Activated CD8-positive, alpha-beta memory T cell treated with anti-CD3 and anti-CD28 coated beads, Interleukin-2, amount 10 ng/mL, durations not matched to agents 7 days and 5 days (primary cell): ENCODE measurements around the gene BDH1. TPM values are rescaled to one million over a fixed set of nuclear protein-coding genes. Genes with fewer than 3 reads are reported as not detected.

Experiments
- ATAC-seq: fragments of 150-1000 bp; cut with Tn5 transposase; one replicate; pipeline ENCODE4 v1.10.0; 2021; ENCODE audit warnings: moderate library complexity
- CTCF ChIA-PET: fragments of 350-600 bp; sonication (Branson Sonifier 250); formaldehyde crosslinking; loops from one replicate; lab custom pipeline; 2021; ENCODE audit warnings: antibody characterized with exemption; lab: Charles Lee
- DNase-seq: peaks from one replicate; pipeline ENCODE4 v3.0.0-alpha.2; 2020
- H3K27ac Mint-ChIP-seq: one replicate; pipeline ENCODE4 v1.8.0; 2021; ENCODE audit warnings: mild to moderate bottlenecking, mixed read lengths
- H3K27me3 Mint-ChIP-seq: one replicate; pipeline ENCODE4 v1.8.0; 2021; ENCODE audit warnings: mixed read lengths
- H3K36me3 Mint-ChIP-seq: one replicate; pipeline ENCODE4 v1.8.0; 2021; ENCODE audit warnings: mild to moderate bottlenecking, mixed read lengths
- H3K4me1 Mint-ChIP-seq: one replicate; pipeline ENCODE4 v1.8.0; 2021; ENCODE audit warnings: mixed read lengths
- H3K4me3 Mint-ChIP-seq: one replicate; pipeline ENCODE4 v1.8.0; 2021; ENCODE audit warnings: mild to moderate bottlenecking, moderate library complexity, mixed read lengths
- H3K9me3 Mint-ChIP-seq: one replicate; pipeline ENCODE4 v1.8.0; 2022; ENCODE audit warnings: low read depth, mixed read lengths
- total RNA-seq, 2 experiments: library from RNA; stranded (reverse); gene quantifications; one replicate each; pipeline ENCODE4 v1.2.3, GENCODE V29; 2021

The BDH1 gene
- total RNA-seq, 2 experiments from 2014 or later = 75.8 to 80.9 TPM

GRCh38 chr3:197533927-197534725 is 21.6 kb downstream of the BDH1 start:
- no peak overlapping the region for H3K27ac Mint-ChIP-seq
- no peaks in the 10 kb centered on the region for H3K4me1 Mint-ChIP-seq
- CTCF ChIA-PET = interaction anchor here (0.6 kb wide), 1 partner anchor 21 kb away, joined by 3 read pairs; the partner anchor contains the start of gene BDH1
- H3K4me3 Mint-ChIP-seq = no peak overlapping the region
- no peaks in the 10 kb centered on the region for H3K27me3 Mint-ChIP-seq
- ATAC-seq (no peak), DNase-seq (no peak)
- no peaks in the 10 kb centered on the region for H3K9me3 Mint-ChIP-seq
- peaks cover 29% of the 10 kb centered on the region for H3K36me3 Mint-ChIP-seq

- no peak overlapping the region for H3K4me3 Mint-ChIP-seq
- no peaks in the 10 kb centered on the region for H3K27me3 Mint-ChIP-seq
- H3K9me3 Mint-ChIP-seq = no peaks in the 10 kb centered on the region
- H3K4me1 Mint-ChIP-seq = no peaks in the 10 kb centered on the region
- H3K36me3 Mint-ChIP-seq = peaks cover 27% of the 10 kb centered on the region
- CTCF ChIA-PET = interaction anchor here (0.6 kb wide), 1 partner anchor 22 kb away, joined by 3 read pairs; the partner anchor contains the start of gene BDH1
- H3K27ac Mint-ChIP-seq = no peak overlapping the region
- DNase-seq = no peak
- no peak for ATAC-seq
These were observed 22.4 kb downstream of the BDH1 start for GRCh38 chr3:197533396-197533795.

DNA sequence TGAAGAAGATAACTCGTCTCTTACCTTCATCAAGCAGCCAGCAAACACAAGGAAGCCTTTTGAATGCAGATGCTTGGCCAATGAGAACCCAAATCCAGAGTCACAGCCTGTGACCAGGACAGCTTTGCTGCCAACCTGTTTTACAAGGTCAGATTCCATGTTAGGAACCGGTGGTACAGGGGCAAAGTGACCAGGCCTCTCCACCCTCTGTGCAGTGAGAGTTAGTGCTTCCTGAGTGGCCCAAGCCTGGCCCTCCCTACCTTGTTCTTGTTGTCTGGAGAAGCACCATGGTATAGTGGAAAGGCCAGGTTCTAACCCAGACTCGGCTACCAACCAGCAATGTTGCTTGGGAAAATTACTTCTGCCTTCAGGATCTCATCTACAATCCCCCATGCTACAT is 23.4 kb downstream of the BDH1 start:
- DNase-seq (no peak), ATAC-seq (no peak)
- no peaks in the 10 kb centered on the region for H3K4me1 Mint-ChIP-seq
- no peak overlapping the region for H3K4me3 Mint-ChIP-seq
- no peak overlapping the region for H3K27ac Mint-ChIP-seq
- H3K9me3 Mint-ChIP-seq = no peaks in the 10 kb centered on the region
- peaks cover 29% of the 10 kb centered on the region for H3K36me3 Mint-ChIP-seq
- no peaks in the 10 kb centered on the region for H3K27me3 Mint-ChIP-seq
- CTCF ChIA-PET = no interaction called here

- Mint-ChIP-seq H3K9me3 (no peaks in the 10 kb centered on the region), H3K36me3 (peaks cover 24% of the 10 kb centered on the region)
- CTCF ChIA-PET = no interaction called here
These were observed 27.6 kb downstream of the BDH1 start for GRCh38 chr3:197528190-197528589.

DNA sequence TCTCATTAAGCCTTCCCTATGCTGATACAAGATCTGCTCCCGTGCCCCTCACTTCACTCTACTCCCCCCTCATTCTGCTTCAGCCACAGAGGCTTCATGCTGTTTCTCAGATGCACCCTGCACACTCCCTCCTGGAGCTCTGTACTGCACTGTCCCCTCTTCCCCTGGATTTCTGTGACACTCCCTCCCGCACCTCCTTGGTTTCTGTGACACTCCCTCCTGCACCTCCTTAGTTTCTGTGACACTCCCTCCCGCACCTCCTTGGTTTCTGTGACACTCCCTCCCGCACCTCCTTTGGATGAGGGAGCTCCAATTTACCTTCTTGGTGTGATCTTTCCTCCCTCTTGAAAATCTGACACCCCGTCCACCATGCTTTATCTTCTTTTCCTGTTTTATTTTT is 28.2 kb downstream of the BDH1 start:
- no peaks in the 10 kb centered on the region for H3K9me3 Mint-ChIP-seq
- no peaks in the 10 kb centered on the region for H3K27me3 Mint-ChIP-seq
- CTCF ChIA-PET = no interaction called here
- H3K4me3 Mint-ChIP-seq = no peak overlapping the region
- DNase-seq = no peak
- peaks cover 25% of the 10 kb centered on the region for H3K36me3 Mint-ChIP-seq
- H3K4me1 Mint-ChIP-seq = no peaks in the 10 kb centered on the region
- no peak overlapping the region for H3K27ac Mint-ChIP-seq
- no peak for ATAC-seq

More at GRCh38 chr3:197528190-197528589, 27.6 kb downstream of the BDH1 start:
- ATAC-seq (no peak), DNase-seq (no peak)
- H3K4me1 Mint-ChIP-seq = no peaks in the 10 kb centered on the region
- H3K27me3 Mint-ChIP-seq = no peaks in the 10 kb centered on the region
- no peak overlapping the region for H3K4me3 Mint-ChIP-seq
- no peak overlapping the region for H3K27ac Mint-ChIP-seq

GRCh38 chr3:197525706-197526105 is 30.1 kb downstream of the BDH1 start:
- no peak overlapping the region for H3K27ac Mint-ChIP-seq
- peaks cover 32% of the 10 kb centered on the region for H3K36me3 Mint-ChIP-seq
- H3K4me3 Mint-ChIP-seq = no peak overlapping the region
- no peaks in the 10 kb centered on the region for H3K27me3 Mint-ChIP-seq
- DNase-seq (no peak), ATAC-seq (no peak)
- no peaks in the 10 kb centered on the region for H3K4me1 Mint-ChIP-seq
- CTCF ChIA-PET = interaction anchor here (0.9 to 1.0 kb wide), 2 partner anchors 11 to 16 kb away, joined by 3 read pairs; no protein-coding TSS in a partner anchor
- no peaks in the 10 kb centered on the region for H3K9me3 Mint-ChIP-seq

DNA sequence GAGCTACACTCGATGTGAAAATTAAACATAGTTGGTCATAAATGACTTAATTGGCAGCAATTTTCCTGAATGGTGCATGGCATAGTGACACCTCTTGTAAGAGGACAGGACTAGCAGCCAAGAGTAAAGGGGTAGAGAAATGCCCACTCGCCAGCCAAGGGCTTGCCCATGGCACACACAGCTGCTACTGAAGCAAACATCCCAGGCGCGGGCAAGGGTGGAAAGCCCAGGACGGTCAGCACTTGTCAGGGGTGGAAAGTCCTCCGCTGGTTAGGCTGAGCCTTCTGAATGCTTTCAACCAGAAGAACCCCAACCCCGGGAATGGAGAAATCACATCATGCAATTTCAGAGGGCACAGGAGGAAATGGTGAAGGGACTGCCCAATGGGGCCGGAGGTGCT is 31.6 kb downstream of the BDH1 start:
- DNase-seq = no peak
- CTCF ChIA-PET = no interaction called here
- Mint-ChIP-seq H3K36me3 (peaks cover 38% of the 10 kb centered on the region), H3K27me3 (no peaks in the 10 kb centered on the region), H3K9me3 (peaks cover under 1% of the 10 kb centered on the region), H3K27ac (no peak overlapping the region), H3K4me1 (peaks cover 1% of the 10 kb centered on the region), H3K4me3 (no peak overlapping the region)
- no peak for ATAC-seq

GRCh38 chr3:197523526-197523925 is 32.2 kb downstream of the BDH1 start:
- Mint-ChIP-seq H3K4me3 (no peak overlapping the region), H3K27me3 (no peaks in the 10 kb centered on the region), H3K9me3 (peaks cover 3% of the 10 kb centered on the region), H3K4me1 (peaks cover 4% of the 10 kb centered on the region), H3K27ac (no peak overlapping the region), H3K36me3 (peaks cover 41% of the 10 kb centered on the region)
- CTCF ChIA-PET = interaction anchor here (1.0 kb wide), 1 partner anchor 266 kb away, joined by 3 read pairs; no protein-coding TSS in a partner anchor
- ATAC-seq = no peak
- no peak for DNase-seq

- Mint-ChIP-seq H3K4me3 (no peak overlapping the region), H3K27me3 (no peaks in the 10 kb centered on the region), H3K36me3 (peaks cover 36% of the 10 kb centered on the region), H3K9me3 (peaks cover 3% of the 10 kb centered on the region), H3K27ac (no peak overlapping the region), H3K4me1 (peaks cover 4% of the 10 kb centered on the region)
- no peak for ATAC-seq
- CTCF ChIA-PET = interaction anchor here (1.0 kb wide), 1 partner anchor 266 kb away, joined by 3 read pairs; no protein-coding TSS in a partner anchor
- no peak for DNase-seq
These were observed 32.8 kb downstream of the BDH1 start for GRCh38 chr3:197522881-197523441.

GRCh38 chr3:197522183-197522715 is 33.5 kb downstream of the BDH1 start:
- H3K27me3 Mint-ChIP-seq = no peaks in the 10 kb centered on the region
- no peak overlapping the region for H3K27ac Mint-ChIP-seq
- H3K9me3 Mint-ChIP-seq = peaks cover 3% of the 10 kb centered on the region
- peaks cover 4% of the 10 kb centered on the region for H3K4me1 Mint-ChIP-seq
- DNase-seq (no peak), ATAC-seq (no peak)
- CTCF ChIA-PET = interaction anchor here (1.0 kb wide), 1 partner anchor 265 kb away, joined by 3 read pairs; no protein-coding TSS in a partner anchor
- no peak overlapping the region for H3K4me3 Mint-ChIP-seq
- H3K36me3 Mint-ChIP-seq = peaks cover 36% of the 10 kb centered on the region

DNA sequence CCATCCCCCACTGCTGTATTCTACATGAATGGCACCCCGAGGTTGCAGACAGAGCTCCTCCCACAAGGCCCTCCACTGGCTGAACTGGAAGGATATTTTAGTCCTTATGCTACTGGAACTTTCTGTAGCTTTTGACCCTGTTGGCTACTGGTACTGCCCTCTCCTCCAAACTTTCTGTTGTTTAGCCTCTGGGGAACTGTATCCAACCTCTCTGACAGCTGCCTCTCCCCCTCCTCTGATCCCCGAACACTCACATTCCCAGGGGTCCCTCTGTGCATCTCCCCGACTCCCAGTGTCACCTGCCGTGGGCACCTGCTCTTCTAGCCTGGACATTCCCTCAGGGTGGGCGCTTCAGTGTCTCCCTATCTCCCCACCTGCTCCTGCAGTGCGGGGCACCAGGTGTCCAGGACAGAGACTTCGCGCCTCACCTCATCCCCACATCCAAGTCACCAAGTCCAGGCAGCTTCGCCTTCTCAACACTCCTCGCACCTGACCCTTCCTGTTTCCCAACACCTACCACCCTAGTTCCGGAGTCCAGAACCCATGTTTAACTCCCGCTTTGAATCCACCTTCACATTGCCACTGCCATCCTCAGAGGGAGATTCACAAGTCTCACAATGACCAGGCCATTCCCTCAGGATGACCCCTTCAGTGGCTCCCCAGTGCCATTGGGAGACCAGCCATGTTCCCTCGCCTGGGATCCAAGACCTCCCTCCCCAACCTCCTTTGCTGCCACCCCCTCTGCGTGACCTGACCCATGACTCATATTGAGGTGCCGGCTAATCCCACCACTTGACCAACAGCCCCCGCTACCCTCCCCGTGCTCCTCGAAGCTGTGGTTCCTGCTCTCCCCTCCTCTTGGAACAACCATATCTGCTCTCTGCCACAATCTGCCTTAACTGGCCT is 34.2 kb downstream of the BDH1 start:
- Mint-ChIP-seq H3K36me3 (peaks cover 39% of the 10 kb centered on the region), H3K4me1 (peaks cover 9% of the 10 kb centered on the region), H3K4me3 (no peak overlapping the region), H3K27me3 (no peaks in the 10 kb centered on the region), H3K27ac (no peak overlapping the region), H3K9me3 (peaks cover 3% of the 10 kb centered on the region)
- ATAC-seq (no peak), DNase-seq (no peak)
- CTCF ChIA-PET = interaction anchor here (0.9 kb wide), 1 partner anchor 20 kb away, joined by 3 read pairs; no protein-coding TSS in a partner anchor

DNA sequence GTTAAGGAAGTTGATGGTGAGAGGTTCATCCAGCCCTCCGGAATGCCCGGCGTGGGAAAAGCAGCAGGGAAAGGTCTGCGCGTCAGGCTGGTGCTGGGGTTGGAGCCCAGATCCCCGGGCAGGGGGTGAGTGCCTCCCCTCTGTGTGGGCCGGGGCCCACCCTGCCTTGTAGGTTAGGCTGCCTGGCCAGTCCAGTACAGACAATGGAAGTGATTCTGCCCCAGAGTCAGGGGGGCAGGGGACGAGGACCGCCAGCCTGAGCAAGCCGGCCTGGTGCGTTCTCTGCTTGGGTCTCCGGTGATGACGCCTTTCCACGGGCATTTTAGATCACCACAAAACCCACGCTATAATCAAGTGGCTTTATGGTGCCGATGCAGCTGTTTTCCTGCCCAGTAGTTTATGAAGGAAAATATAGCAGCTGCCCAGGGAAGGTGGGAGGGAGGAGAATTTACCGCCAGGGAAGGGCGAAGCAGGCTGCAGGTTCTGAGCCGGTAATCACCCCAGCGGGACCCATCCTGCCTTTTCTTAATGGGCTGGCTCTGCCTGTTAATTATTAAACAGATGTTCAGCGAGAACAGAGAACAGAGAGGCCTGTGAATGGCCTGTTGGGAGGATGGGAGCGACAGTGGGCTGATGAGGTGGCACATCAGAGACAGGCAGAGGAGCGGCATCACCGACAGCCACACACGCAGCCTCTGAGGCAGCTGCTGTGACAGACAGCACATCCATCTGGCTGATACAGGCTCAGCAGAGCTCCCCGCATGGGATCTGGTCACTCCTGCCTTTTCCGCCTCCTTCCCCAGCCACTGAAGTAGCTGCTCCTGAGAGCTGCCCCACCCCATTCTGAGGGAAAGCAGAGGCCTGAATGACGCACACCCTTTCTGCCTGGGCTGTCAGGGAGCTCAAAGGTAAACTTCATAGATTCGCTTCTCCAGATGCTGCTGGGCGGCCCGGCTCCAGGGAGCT is 35.2 kb downstream of the BDH1 start:
- peaks cover 3% of the 10 kb centered on the region for H3K9me3 Mint-ChIP-seq
- ATAC-seq (no peak), DNase-seq (no peak)
- peaks cover 15% of the 10 kb centered on the region for H3K4me1 Mint-ChIP-seq
- H3K4me3 Mint-ChIP-seq = no peak overlapping the region
- CTCF ChIA-PET = interaction anchor here (0.9 kb wide), 1 partner anchor 20 kb away, joined by 3 read pairs; no protein-coding TSS in a partner anchor
- H3K36me3 Mint-ChIP-seq = peaks cover 45% of the 10 kb centered on the region
- no peak overlapping the region for H3K27ac Mint-ChIP-seq
- no peaks in the 10 kb centered on the region for H3K27me3 Mint-ChIP-seq
